ENCODE measurements around the gene ADAMTS14. TPM values are rescaled to one million over a fixed set of nuclear protein-coding genes. Genes with fewer than 3 reads are reported as not detected.
A peak's percentile ranks its signal among the peaks of the same experiment; 100 is the strongest.

Gene ADAMTS14
- total and polyA plus RNA-seq, 4 experiments from 2014 or later, result not detected

DNA sequence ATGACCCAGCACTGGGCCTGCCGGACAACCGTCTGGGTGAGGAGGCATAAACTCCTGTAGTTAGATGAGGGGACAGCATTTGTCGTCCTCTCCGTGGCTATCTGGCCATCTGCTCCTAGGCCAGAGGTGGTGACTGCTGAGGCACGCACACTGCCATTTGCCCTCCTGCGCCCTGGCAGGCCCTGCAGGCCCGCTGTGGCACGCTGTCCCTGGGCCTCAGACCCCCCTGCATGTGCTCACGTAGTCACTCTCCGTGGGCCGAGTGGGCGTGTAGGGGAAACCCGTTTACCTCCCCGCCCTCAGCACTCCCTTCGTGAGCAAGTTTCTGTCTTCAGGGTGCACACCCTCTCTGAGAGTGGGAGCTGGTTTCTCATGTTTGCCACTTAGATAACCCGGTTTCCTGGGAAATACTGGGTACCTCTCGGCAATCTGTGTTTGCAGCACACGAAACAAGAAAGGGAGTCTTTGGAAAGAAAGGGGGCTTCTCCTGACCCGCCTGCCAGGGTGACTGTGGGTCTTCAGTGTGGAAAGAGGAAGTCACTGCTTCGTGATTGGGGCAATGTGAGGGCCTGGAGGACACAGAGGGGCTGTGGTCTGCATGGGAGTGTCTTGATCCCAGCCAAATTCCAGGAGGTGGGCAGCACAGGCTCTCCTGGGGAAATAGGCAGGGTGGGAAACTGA is 10.8 kb downstream of the ADAMTS14 start:
- Histone ChIP-seq H3K4me3 (ENCODE audit: low read length in 2 of 2) (no peak overlapping the region), H3K27me3 (ENCODE audit: insufficient read depth, low read length) (no peaks in the 10 kb centered on the region), H3K4me1 (ENCODE audit: insufficient read depth, low read length) (no peaks in the 10 kb centered on the region), H3K36me3 (ENCODE audit: insufficient read depth, low read length) (no peaks in the 10 kb centered on the region), H3K27ac (ENCODE audit: low read depth, low read length) (no peak overlapping the region), H3K9me3 (ENCODE audit: control insufficient read depth in 1 of 2, low read length in 2 of 2) (no peaks in the 10 kb centered on the region)
- intact Hi-C loops (cut with micrococcal nuclease), result no loop called here
- H3K27me3 Mint-ChIP-seq, result peaks cover 0 to 2% of the 10 kb centered on the region in 2 donors
- peaks cover 0 to 3% (median 0%) of the 10 kb centered on the region in 4 donors for H3K4me1 Mint-ChIP-seq
- no peaks in the 10 kb centered on the region for H3K9me3 Mint-ChIP-seq
- no peak overlapping the region for H3K27ac Mint-ChIP-seq
- ChIA-PET POLR2A (ENCODE audit: partially characterized antibody) (no interaction called here), CTCF (ENCODE audit: partially characterized antibody) (no interaction called here)
- no peak overlapping the region for H3K4me3 Mint-ChIP-seq
- DNase-seq, result no peak
- no peaks in the 10 kb centered on the region for H3K36me3 Mint-ChIP-seq

DNA sequence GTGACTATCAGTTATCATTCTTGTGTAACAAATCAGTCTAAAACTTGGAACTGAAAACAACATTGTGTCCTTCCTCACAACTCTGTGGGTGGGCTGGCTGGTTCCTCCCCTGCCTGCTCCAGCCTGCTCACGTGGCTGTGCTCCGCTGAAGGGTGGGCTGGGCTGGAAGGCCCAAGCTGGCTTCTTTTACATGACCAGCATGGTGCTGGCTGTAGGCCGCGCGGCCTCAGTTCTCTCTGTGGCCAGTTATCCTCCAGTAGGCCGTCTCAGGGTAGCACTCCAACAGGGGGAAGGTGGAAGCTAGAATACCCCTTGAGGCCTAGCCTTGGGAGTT is 11.3 kb downstream of the ADAMTS14 start:
- POLR2A ChIA-PET (ENCODE audit: partially characterized antibody), result no interaction called here
- CTCF ChIA-PET (ENCODE audit: partially characterized antibody), result no interaction called here
- H3K4me1 ChIP-seq (ENCODE audit: insufficient read depth, low read length), result no peaks in the 10 kb centered on the region
- no peaks in the 10 kb centered on the region for H3K9me3 ChIP-seq (ENCODE audit: control insufficient read depth in 1 of 2, low read length in 2 of 2)
- DNase-seq, result no peak
- intact Hi-C loops (cut with micrococcal nuclease), result no loop called here
- H3K27me3 ChIP-seq (ENCODE audit: insufficient read depth, low read length), result no peaks in the 10 kb centered on the region
- H3K27ac ChIP-seq (ENCODE audit: low read depth, low read length), result no peak overlapping the region
- H3K4me3 ChIP-seq (ENCODE audit: low read length in 2 of 2), result no peak overlapping the region
- no peak overlapping the region for H3K4me3 Mint-ChIP-seq
- no peaks in the 10 kb centered on the region for H3K4me1 Mint-ChIP-seq
- H3K27ac Mint-ChIP-seq, result no peak overlapping the region
- no peaks in the 10 kb centered on the region for H3K36me3 Mint-ChIP-seq
- H3K27me3 Mint-ChIP-seq, result peaks cover 0 to 2% of the 10 kb centered on the region in 2 donors
- H3K36me3 ChIP-seq (ENCODE audit: insufficient read depth, low read length), result no peaks in the 10 kb centered on the region
- no peaks in the 10 kb centered on the region for H3K9me3 Mint-ChIP-seq

DNA sequence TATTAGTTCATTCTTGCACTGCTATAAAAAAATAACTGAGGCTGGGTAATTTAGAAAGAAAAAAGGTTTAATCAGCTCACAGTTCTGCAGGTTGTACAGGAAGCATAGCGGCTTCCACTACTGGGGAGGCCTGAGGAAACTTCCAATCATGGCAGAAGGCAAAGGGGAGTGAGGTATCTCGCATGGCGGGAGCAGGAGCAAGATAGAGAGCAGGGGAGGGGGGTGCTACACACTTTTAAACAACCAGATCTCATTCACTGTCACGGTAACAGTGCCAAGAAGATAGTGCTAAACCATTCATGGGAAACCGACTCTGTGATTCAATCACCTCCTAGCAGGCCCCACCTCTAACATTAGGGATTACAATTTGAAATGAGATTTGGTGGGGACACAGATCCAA is 11.6 kb downstream of the ADAMTS14 start:
- intact Hi-C loops (cut with micrococcal nuclease), result no loop called here
- CTCF ChIA-PET (ENCODE audit: partially characterized antibody), result no interaction called here
- Histone ChIP-seq H3K27me3 (ENCODE audit: insufficient read depth, low read length) (no peaks in the 10 kb centered on the region), H3K9me3 (ENCODE audit: control insufficient read depth in 1 of 2, low read length in 2 of 2) (no peaks in the 10 kb centered on the region), H3K27ac (ENCODE audit: low read depth, low read length) (no peak overlapping the region), H3K4me1 (ENCODE audit: insufficient read depth, low read length) (no peaks in the 10 kb centered on the region), H3K36me3 (ENCODE audit: insufficient read depth, low read length) (no peaks in the 10 kb centered on the region), H3K4me3 (ENCODE audit: low read length in 2 of 2) (no peak overlapping the region)
- H3K4me3 Mint-ChIP-seq, result no peak overlapping the region
- no peaks in the 10 kb centered on the region for H3K36me3 Mint-ChIP-seq
- H3K4me1 Mint-ChIP-seq, result peaks cover 0 to under 1% (median 0%) of the 10 kb centered on the region in 4 donors
- no peak for DNase-seq
- H3K27ac Mint-ChIP-seq, result no peak overlapping the region
- POLR2A ChIA-PET (ENCODE audit: partially characterized antibody), result no interaction called here
- peaks cover 0 to 2% of the 10 kb centered on the region in 2 donors for H3K27me3 Mint-ChIP-seq
- no peaks in the 10 kb centered on the region for H3K9me3 Mint-ChIP-seq

DNA sequence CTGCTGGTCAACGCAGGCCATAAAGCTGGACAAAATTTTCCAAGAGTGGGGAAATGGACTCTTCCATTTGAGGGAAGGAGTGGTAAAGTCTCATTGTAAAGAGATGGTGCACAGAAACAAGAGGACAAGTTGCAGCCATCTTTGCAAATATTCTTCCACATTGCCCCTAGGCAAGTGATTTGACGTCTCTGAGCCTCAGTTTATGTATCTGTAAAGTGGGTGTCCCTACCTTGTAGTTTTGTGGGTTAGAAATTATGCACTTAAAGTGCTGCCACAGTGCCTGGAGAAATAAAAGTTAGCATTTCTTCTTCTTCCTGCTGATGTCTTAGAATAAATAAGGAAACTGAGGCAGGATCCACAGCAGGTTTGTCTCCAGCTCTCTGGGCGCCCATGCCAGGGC is 12.1 kb downstream of the ADAMTS14 start:
- Mint-ChIP-seq H3K36me3 (no peaks in the 10 kb centered on the region), H3K27ac (peak overlapping the region in 1 of 7 donors; percentile 41), H3K4me1 (peaks cover 0 to 2% (median 0%) of the 10 kb centered on the region in 4 donors), H3K4me3 (no peak overlapping the region), H3K27me3 (peaks cover 0 to 2% of the 10 kb centered on the region in 2 donors), H3K9me3 (no peaks in the 10 kb centered on the region)
- POLR2A ChIA-PET (ENCODE audit: partially characterized antibody), result no interaction called here
- intact Hi-C loops (cut with micrococcal nuclease), result no loop called here
- H3K27me3 ChIP-seq (ENCODE audit: insufficient read depth, low read length), result no peaks in the 10 kb centered on the region
- H3K4me3 ChIP-seq (ENCODE audit: low read length in 2 of 2), result no peak overlapping the region
- H3K4me1 ChIP-seq (ENCODE audit: insufficient read depth, low read length), result no peaks in the 10 kb centered on the region
- no peaks in the 10 kb centered on the region for H3K9me3 ChIP-seq (ENCODE audit: control insufficient read depth in 1 of 2, low read length in 2 of 2)
- DNase-seq, result no peak
- CTCF ChIA-PET (ENCODE audit: partially characterized antibody), result no interaction called here
- H3K36me3 ChIP-seq (ENCODE audit: insufficient read depth, low read length), result no peaks in the 10 kb centered on the region
- H3K27ac ChIP-seq (ENCODE audit: low read depth, low read length), result no peak overlapping the region

DNA sequence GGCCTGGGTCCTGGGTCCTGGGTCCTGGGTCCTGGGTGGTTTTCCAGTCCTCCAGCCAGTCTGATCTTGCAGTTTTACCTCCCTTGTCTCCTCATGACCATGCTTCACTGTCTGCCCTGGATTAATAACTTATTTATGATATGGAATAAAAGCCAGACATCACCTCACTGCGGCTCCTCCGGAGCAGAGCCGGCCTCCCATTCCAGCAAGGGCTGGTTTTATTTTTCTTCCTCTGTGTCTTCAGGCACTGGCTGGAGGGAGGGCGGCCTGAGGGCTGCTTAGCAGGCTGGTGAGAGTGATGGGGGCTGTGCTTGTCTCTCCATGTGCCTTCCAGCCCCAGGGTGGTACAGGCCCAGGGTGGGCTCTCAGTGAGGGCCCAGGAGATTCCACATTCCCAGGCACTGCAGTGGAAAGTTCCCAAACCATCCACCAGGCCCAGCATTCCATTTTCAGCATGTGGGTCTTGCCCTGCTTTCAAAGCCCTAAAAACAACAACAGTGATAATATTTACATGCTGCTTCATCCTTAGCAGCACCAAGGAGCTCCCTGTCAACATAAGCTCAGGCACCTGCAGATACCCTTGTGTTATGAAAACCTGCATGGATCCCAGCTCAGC is 12.6 kb downstream of the ADAMTS14 start:
- Histone ChIP-seq H3K4me1 (ENCODE audit: insufficient read depth, low read length) (no peaks in the 10 kb centered on the region), H3K4me3 (ENCODE audit: low read length in 2 of 2) (no peak overlapping the region), H3K9me3 (ENCODE audit: control insufficient read depth in 1 of 2, low read length in 2 of 2) (no peaks in the 10 kb centered on the region), H3K27me3 (ENCODE audit: insufficient read depth, low read length) (no peaks in the 10 kb centered on the region), H3K36me3 (ENCODE audit: insufficient read depth, low read length) (no peaks in the 10 kb centered on the region), H3K27ac (ENCODE audit: low read depth, low read length) (no peak overlapping the region)
- Mint-ChIP-seq H3K27me3 (peaks cover 0 to 2% of the 10 kb centered on the region in 2 donors), H3K4me1 (peaks cover 0 to 2% (median 0%) of the 10 kb centered on the region in 4 donors), H3K36me3 (no peaks in the 10 kb centered on the region), H3K27ac (no peak overlapping the region), H3K9me3 (no peaks in the 10 kb centered on the region), H3K4me3 (no peak overlapping the region)
- intact Hi-C loops (cut with micrococcal nuclease), result no loop called here
- ChIA-PET CTCF (ENCODE audit: partially characterized antibody) (no interaction called here), POLR2A (ENCODE audit: partially characterized antibody) (no interaction called here)
- DNase-seq, result no peak

DNA sequence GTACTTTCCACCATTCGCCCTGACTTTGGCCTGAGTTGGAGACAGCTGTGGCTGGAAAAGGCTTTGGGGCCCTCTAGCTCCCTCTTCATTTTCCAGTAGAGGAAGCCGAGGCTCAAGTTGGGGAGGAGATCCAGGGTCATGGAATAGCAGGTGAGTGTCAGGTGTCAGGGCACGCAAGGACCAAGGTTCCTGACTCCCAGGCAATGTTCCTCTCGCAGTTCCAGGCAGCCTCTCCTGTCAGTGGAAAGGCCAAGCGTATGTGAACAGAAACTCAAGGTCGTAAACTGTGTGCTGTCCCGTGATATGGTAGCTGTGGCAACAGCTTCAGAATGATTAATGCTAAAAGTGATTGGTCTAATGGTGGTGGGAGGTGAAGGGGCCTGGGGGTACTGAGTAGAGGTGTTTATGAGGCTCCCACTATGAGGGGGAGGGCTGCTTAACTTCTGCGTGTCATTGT is 13.2 kb downstream of the ADAMTS14 start:
- Mint-ChIP-seq H3K4me1 (peaks cover 0 to 2% (median 0%) of the 10 kb centered on the region in 4 donors), H3K9me3 (no peaks in the 10 kb centered on the region), H3K4me3 (no peak overlapping the region), H3K27ac (no peak overlapping the region), H3K27me3 (peaks cover 0 to under 1% of the 10 kb centered on the region in 2 donors), H3K36me3 (no peaks in the 10 kb centered on the region)
- no peak for DNase-seq
- Histone ChIP-seq H3K27me3 (ENCODE audit: insufficient read depth, low read length) (no peaks in the 10 kb centered on the region), H3K27ac (ENCODE audit: low read depth, low read length) (no peak overlapping the region), H3K4me3 (ENCODE audit: low read length in 2 of 2) (no peak overlapping the region), H3K36me3 (ENCODE audit: insufficient read depth, low read length) (no peaks in the 10 kb centered on the region), H3K4me1 (ENCODE audit: insufficient read depth, low read length) (no peaks in the 10 kb centered on the region), H3K9me3 (ENCODE audit: control insufficient read depth in 1 of 2, low read length in 2 of 2) (no peaks in the 10 kb centered on the region)
- ChIA-PET POLR2A (ENCODE audit: partially characterized antibody) (no interaction called here), CTCF (ENCODE audit: partially characterized antibody) (no interaction called here)
- intact Hi-C loops (cut with micrococcal nuclease), result no loop called here

DNA sequence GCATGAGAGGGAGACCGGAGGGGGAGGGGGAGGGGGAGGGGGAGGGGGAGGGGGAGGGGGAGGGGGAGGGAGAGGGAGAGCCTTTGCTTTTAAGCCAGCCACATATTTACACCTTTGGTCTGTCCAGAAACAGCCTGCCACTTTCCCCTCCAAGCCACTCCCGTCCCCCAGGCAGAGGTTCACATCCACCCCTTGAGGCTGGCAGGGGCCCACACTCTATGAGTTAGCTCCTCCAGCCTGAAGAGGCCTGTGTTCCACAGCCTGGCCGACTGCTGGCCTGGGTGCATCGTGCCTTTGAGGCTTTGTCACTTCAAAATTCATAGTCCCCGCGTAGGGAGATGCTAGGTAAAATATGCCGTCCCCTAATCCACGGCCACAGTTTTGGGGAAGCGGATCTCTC is 16.5 kb downstream of the ADAMTS14 start:
- no peaks in the 10 kb centered on the region for H3K36me3 ChIP-seq (ENCODE audit: insufficient read depth, low read length)
- H3K9me3 Mint-ChIP-seq, result no peaks in the 10 kb centered on the region
- CTCF ChIA-PET (ENCODE audit: partially characterized antibody), result no interaction called here
- H3K27me3 Mint-ChIP-seq, result no peaks in the 10 kb centered on the region
- peaks cover 0 to 2% (median 0%) of the 10 kb centered on the region in 4 donors for H3K4me1 Mint-ChIP-seq
- peaks cover 3% of the 10 kb centered on the region for H3K4me1 ChIP-seq (ENCODE audit: insufficient read depth, low read length)
- no peak overlapping the region for H3K4me3 ChIP-seq (ENCODE audit: low read length in 2 of 2)
- H3K27me3 ChIP-seq (ENCODE audit: insufficient read depth, low read length), result no peaks in the 10 kb centered on the region
- H3K36me3 Mint-ChIP-seq, result no peaks in the 10 kb centered on the region
- no peak overlapping the region for H3K4me3 Mint-ChIP-seq
- intact Hi-C loops (cut with micrococcal nuclease), result no loop called here
- no peak overlapping the region for H3K27ac ChIP-seq (ENCODE audit: low read depth, low read length)
- DNase-seq, result no peak
- H3K9me3 ChIP-seq (ENCODE audit: control insufficient read depth in 1 of 2, low read length in 2 of 2), result no peaks in the 10 kb centered on the region
- POLR2A ChIA-PET (ENCODE audit: partially characterized antibody), result no interaction called here
- H3K27ac Mint-ChIP-seq, result no peak overlapping the region

Measured in CD4-positive, alpha-beta memory T cell (primary cell).